ENCODE data around the gene MYH1. TPM values are rescaled to one million over a fixed set of nuclear protein-coding genes. Genes with fewer than 3 reads are reported as not detected.

The MYH1 gene
- total RNA-seq, 1 experiment from 2014 or later: not detected

DNA sequence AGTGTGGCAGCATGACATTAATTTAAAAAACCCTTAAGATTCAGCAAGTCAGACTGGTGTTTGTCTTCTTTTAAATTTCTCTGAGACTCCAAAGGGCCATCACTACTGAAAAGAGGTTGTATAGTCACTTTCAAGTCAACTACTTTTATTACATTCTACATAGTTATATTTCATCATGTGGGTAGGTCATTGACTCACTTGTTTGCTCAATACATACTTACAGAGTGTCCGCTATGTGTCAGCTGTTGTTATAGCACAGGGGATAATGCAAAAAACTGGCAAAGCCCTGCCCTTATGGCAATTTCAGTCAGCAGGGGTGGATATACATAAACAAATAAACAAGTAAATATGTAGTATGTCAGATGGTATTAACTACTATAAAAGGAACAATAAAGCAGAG is 46.5 kb downstream of the MYH1 start:
- H3K9me3 ChIP-seq (ENCODE audit: low read length): no peaks in the 10 kb centered on the region
- H3K79me2 ChIP-seq (ENCODE audit: low read length): no peaks in the 10 kb centered on the region
- no peaks in the 10 kb centered on the region for H3K36me3 ChIP-seq (ENCODE audit: insufficient read depth, low read length)
- no peaks in the 10 kb centered on the region for H3K4me1 ChIP-seq (ENCODE audit: low read length)
- DNase-seq: no peak
- H3K9ac ChIP-seq (ENCODE audit: low read length): no peak overlapping the region
- H3K4me3 ChIP-seq (ENCODE audit: low read length): no peak overlapping the region
- H3K27me3 ChIP-seq (ENCODE audit: low read length): no peaks in the 10 kb centered on the region
- H2AFZ ChIP-seq (ENCODE audit: low read length): no peak overlapping the region
- H3K4me2 ChIP-seq (ENCODE audit: low read depth, low read length, poor library complexity, severe bottlenecking): no peak overlapping the region
- no peak overlapping the region for H3K27ac ChIP-seq (ENCODE audit: low read length)
- H3K9me2 ChIP-seq (replicated peaks; ENCODE audit: insufficient read depth, low read length): no peaks in the 10 kb centered on the region
- no peaks in the 10 kb centered on the region; the same call in 1 of the 2 replicates for H4K20me1 ChIP-seq (ENCODE audit: insufficient read depth, low read depth, low read length)

DNA sequence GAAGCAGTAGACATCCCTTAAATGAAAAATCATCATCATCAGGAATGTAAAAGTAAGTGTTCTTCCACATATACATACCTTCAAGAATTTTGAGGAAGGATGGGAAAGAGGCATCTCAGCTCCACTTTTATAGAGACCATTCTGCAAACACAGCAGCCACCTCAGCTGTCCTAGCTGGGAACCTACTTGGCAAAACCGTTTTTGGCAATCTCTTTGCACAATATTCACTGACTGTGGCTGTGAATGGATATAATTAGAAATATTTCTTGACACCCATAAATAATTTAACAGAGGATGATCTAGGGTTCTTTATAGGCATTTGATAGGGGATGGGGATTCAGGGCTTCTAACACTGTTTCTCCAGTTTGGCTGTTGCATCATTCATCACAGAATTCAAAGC is 48.9 kb downstream of the MYH1 start, which contains the start of gene MYH4:
MYH4 (minus strand) TSS at position 101 of the 400 bp plus-strand sequence. CDS start 2,814 bp downstream, outside the sequence.
- Histone ChIP-seq H3K9me3 (ENCODE audit: low read length) (no peaks in the 10 kb centered on the region), H3K9me2 (replicated peaks; ENCODE audit: insufficient read depth, low read length) (no peaks in the 10 kb centered on the region), H3K4me3 (ENCODE audit: low read length) (no peak within 1 kb of the TSS), H4K20me1 (ENCODE audit: insufficient read depth, low read depth, low read length) (no peaks in the 10 kb centered on the region; the same call in 1 of the 2 replicates), H3K36me3 (ENCODE audit: insufficient read depth, low read length) (no peaks in the 10 kb centered on the region), H3K27me3 (ENCODE audit: low read length) (no peaks in the 10 kb centered on the region), H3K9ac (ENCODE audit: low read length) (no peak within 1 kb of the TSS), H3K4me2 (ENCODE audit: low read depth, low read length, poor library complexity, severe bottlenecking) (no peak within 1 kb of the TSS), H2AFZ (ENCODE audit: low read length) (no peak within 1 kb of the TSS), H3K27ac (ENCODE audit: low read length) (no peak within 1 kb of the TSS), H3K4me1 (ENCODE audit: low read length) (no peaks in the 10 kb centered on the region), H3K79me2 (ENCODE audit: low read length) (no peaks in the 10 kb centered on the region)
- no peak for DNase-seq

- no peaks in the 10 kb centered on the region for H3K36me3 ChIP-seq (ENCODE audit: insufficient read depth, low read length)
- no peaks in the 10 kb centered on the region for H3K9me3 ChIP-seq (ENCODE audit: low read length)
- no peak overlapping the region for H3K9ac ChIP-seq (ENCODE audit: low read length)
- H2AFZ ChIP-seq (ENCODE audit: low read length): no peak overlapping the region
- H4K20me1 ChIP-seq (ENCODE audit: insufficient read depth, low read depth, low read length): no peaks in the 10 kb centered on the region
- no peaks in the 10 kb centered on the region for H3K79me2 ChIP-seq (ENCODE audit: low read length)
- no peaks in the 10 kb centered on the region for H3K4me1 ChIP-seq (ENCODE audit: low read length)
- no peak overlapping the region for H3K4me3 ChIP-seq (ENCODE audit: low read length)
- no peak overlapping the region for H3K4me2 ChIP-seq (ENCODE audit: low read depth, low read length, poor library complexity, severe bottlenecking)
- no peak overlapping the region for H3K27ac ChIP-seq (ENCODE audit: low read length)
- no peaks in the 10 kb centered on the region for H3K9me2 ChIP-seq (replicated peaks; ENCODE audit: insufficient read depth, low read length)
- no peaks in the 10 kb centered on the region for H3K27me3 ChIP-seq (ENCODE audit: low read length)
- no peak for DNase-seq
These were observed 54.9 kb downstream of the MYH1 start for GRCh38 chr17:10463402-10463801.

GRCh38 chr17:10460062-10460461 is 58.3 kb downstream of the MYH1 start:
- no peak overlapping the region for H3K4me3 ChIP-seq (ENCODE audit: low read length)
- H3K4me2 ChIP-seq (ENCODE audit: low read depth, low read length, poor library complexity, severe bottlenecking): no peak overlapping the region
- H3K27me3 ChIP-seq (ENCODE audit: low read length): no peaks in the 10 kb centered on the region
- no peaks in the 10 kb centered on the region for H3K4me1 ChIP-seq (ENCODE audit: low read length)
- H3K27ac ChIP-seq (ENCODE audit: low read length): no peak overlapping the region
- H3K9me3 ChIP-seq (ENCODE audit: low read length): no peaks in the 10 kb centered on the region
- H4K20me1 ChIP-seq (ENCODE audit: insufficient read depth, low read depth, low read length): no peaks in the 10 kb centered on the region
- H3K36me3 ChIP-seq (ENCODE audit: insufficient read depth, low read length): no peaks in the 10 kb centered on the region
- H3K9me2 ChIP-seq (replicated peaks; ENCODE audit: insufficient read depth, low read length): no peaks in the 10 kb centered on the region
- no peak for DNase-seq
- no peak overlapping the region for H2AFZ ChIP-seq (ENCODE audit: low read length)
- H3K79me2 ChIP-seq (ENCODE audit: low read length): no peaks in the 10 kb centered on the region
- no peak overlapping the region for H3K9ac ChIP-seq (ENCODE audit: low read length)

DNA sequence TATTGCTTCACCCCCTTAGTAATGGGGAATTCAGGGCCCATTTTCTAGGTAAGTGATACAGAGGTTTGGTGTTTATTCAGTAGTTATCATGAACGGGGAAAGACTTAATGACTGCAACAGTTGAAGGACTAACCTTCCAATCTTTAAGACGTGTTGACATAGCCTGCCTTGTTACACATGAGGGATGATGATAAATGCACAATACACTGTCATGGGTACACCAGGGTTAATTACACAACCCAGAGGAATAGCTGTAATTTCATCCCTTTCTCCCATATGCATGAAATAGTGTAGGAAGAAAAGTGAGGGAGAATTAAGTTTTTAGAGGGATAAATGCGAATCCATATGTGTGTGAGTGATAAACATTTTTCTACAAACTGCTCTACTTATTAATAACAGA is 59.6 kb downstream of the MYH1 start:
- H3K9me2 ChIP-seq (replicated peaks; ENCODE audit: insufficient read depth, low read length): no peaks in the 10 kb centered on the region
- no peak for DNase-seq
- H3K4me3 ChIP-seq (ENCODE audit: low read length): no peak overlapping the region
- no peak overlapping the region for H3K27ac ChIP-seq (ENCODE audit: low read length)
- H3K9ac ChIP-seq (ENCODE audit: low read length): no peak overlapping the region
- H3K79me2 ChIP-seq (ENCODE audit: low read length): no peaks in the 10 kb centered on the region
- no peak overlapping the region for H2AFZ ChIP-seq (ENCODE audit: low read length)
- no peaks in the 10 kb centered on the region for H3K36me3 ChIP-seq (ENCODE audit: insufficient read depth, low read length)
- H3K4me2 ChIP-seq (ENCODE audit: low read depth, low read length, poor library complexity, severe bottlenecking): no peak overlapping the region
- no peaks in the 10 kb centered on the region for H3K4me1 ChIP-seq (ENCODE audit: low read length)
- H4K20me1 ChIP-seq (ENCODE audit: insufficient read depth, low read depth, low read length): no peaks in the 10 kb centered on the region
- H3K9me3 ChIP-seq (ENCODE audit: low read length): no peaks in the 10 kb centered on the region
- H3K27me3 ChIP-seq (ENCODE audit: low read length): no peaks in the 10 kb centered on the region

DNA sequence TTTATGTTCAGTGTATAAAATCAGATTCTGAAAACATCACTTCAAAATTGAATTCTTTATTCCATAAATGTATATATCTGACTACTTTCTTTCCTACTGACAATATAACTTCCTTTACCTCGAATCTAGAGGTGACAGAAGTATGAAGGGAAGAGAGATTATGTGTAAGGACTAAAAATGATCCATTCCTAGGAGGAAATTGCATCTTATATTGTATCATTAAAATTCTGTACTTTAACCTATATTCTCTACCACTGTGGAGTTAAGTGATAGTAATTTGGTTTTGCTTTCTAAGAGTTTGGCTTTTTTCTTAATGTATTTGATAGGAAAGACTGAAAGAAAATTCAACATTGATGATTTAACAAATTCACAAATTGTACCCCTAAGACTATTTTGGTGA is 60.4 kb downstream of the MYH1 start:
- Histone ChIP-seq H3K4me1 (ENCODE audit: low read length) (no peaks in the 10 kb centered on the region), H3K4me3 (ENCODE audit: low read length) (no peak overlapping the region), H3K4me2 (ENCODE audit: low read depth, low read length, poor library complexity, severe bottlenecking) (no peak overlapping the region), H4K20me1 (ENCODE audit: insufficient read depth, low read depth, low read length) (no peaks in the 10 kb centered on the region), H3K9ac (ENCODE audit: low read length) (no peak overlapping the region), H3K9me2 (replicated peaks; ENCODE audit: insufficient read depth, low read length) (no peaks in the 10 kb centered on the region), H2AFZ (ENCODE audit: low read length) (no peak overlapping the region), H3K79me2 (ENCODE audit: low read length) (no peaks in the 10 kb centered on the region), H3K36me3 (ENCODE audit: insufficient read depth, low read length) (no peaks in the 10 kb centered on the region), H3K9me3 (ENCODE audit: low read length) (no peaks in the 10 kb centered on the region), H3K27me3 (ENCODE audit: low read length) (no peaks in the 10 kb centered on the region), H3K27ac (ENCODE audit: low read length) (no peak overlapping the region)
- no peak for DNase-seq

DNA sequence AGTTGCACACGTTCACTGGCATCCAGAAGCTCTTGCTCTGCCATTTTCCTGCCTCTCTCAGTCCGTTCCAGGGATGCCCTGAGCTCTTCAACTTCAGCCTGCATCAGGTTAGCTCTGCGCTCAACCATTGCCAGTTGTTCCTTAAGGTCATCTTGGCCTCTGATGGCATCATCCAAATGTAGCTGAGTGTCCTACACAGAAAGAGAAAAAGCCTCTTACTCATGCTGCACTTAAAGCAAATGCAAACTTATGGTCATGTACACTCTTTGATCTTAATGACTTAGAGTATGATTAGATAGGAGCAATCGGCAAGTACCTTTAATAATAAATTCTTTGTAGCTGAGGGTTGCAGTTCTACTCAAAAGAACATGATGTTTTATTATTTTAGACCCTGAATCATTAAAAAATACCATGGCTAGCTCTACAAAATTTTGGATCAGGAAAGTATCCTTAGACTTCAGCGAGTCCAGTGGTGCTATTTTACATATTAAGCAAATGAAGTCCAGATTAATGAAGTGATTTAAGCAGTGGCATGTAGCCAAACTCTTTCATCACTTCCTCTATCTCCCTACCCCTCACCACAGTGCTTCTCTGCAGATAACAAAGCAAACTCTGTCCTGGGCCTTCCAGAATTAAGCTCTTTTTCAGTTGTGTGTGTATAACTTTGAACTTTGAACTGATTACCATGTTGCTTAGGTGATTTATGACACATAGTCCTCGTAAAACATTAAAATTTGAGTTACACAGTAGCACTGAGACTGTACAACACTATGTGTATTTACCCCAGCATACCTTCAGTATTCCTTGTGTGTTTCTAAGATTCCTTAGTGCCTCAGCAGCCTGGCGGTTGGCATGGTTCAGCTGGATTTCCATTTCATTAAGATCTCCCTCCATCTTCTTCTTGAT is 71.1 kb downstream of the MYH1 start:
- Histone ChIP-seq H3K79me2 (ENCODE audit: low read length) (no peaks in the 10 kb centered on the region), H3K4me3 (ENCODE audit: low read length) (no peak overlapping the region), H4K20me1 (ENCODE audit: insufficient read depth, low read depth, low read length) (no peaks in the 10 kb centered on the region), H3K9me2 (replicated peaks; ENCODE audit: insufficient read depth, low read length) (no peaks in the 10 kb centered on the region), H3K9me3 (ENCODE audit: low read length) (no peaks in the 10 kb centered on the region), H3K9ac (ENCODE audit: low read length) (no peak overlapping the region), H3K36me3 (ENCODE audit: insufficient read depth, low read length) (no peaks in the 10 kb centered on the region), H3K27me3 (ENCODE audit: low read length) (no peaks in the 10 kb centered on the region), H2AFZ (ENCODE audit: low read length) (peak overlapping the region; percentile 72; the same call in 1 of the 2 replicates), H3K4me1 (ENCODE audit: low read length) (peaks cover 9% of the 10 kb centered on the region), H3K27ac (ENCODE audit: low read length) (no peak overlapping the region), H3K4me2 (ENCODE audit: low read depth, low read length, poor library complexity, severe bottlenecking) (no peak overlapping the region)
- peak; percentile 65 for DNase-seq
